GM10847 (cell line): ENCODE data around the gene HIVEP2.

Experiments
- POLR2A ChIP-seq: IDR thresholded peaks from 2 replicates; pipeline ENCODE4 v1.6.1; 2011; ENCODE audit not compliant: insufficient read length; ENCODE audit errors: extremely low read depth

Gene HIVEP2

DNA sequence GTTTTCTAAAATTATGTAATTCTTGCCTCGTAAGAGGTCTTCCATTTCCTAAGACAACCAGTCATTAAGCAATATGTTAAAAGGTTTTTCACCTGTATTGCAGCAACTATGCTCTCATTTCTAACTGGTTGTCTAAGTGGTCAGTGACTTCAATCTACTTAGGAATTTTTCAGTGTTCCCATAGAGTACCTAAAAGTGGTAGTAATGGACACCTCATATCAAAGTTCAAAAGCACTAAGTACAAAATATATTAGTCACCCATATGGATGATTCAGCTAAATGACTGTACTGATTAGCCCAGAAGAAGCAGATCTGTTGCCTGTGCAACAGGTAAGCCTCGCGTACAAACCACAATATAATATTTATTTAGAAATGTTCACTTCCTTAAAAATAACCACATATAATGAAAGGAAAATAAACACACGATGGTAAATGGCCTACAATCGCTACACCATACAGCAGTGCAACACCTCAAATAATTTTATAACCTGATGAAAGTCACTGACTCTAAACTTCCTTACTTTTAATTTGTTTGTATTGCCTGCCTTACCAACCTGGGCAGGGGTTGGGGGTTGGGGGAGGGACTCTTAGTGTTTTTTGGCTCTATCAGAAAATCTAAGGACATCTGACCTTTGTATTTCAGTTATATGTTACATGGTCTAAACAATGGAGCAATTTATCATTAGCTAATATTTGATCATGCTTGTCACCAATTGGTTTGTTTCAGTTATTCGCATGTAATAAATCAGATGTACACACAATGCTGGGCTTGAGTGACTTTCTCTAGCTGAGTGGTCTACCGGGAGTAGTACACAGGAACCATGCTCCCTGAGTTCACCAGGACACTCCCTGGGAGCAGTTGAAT is 105.9 kb downstream of the HIVEP2 start:
- TF ChIP-seq POLR2A: no peak

DNA sequence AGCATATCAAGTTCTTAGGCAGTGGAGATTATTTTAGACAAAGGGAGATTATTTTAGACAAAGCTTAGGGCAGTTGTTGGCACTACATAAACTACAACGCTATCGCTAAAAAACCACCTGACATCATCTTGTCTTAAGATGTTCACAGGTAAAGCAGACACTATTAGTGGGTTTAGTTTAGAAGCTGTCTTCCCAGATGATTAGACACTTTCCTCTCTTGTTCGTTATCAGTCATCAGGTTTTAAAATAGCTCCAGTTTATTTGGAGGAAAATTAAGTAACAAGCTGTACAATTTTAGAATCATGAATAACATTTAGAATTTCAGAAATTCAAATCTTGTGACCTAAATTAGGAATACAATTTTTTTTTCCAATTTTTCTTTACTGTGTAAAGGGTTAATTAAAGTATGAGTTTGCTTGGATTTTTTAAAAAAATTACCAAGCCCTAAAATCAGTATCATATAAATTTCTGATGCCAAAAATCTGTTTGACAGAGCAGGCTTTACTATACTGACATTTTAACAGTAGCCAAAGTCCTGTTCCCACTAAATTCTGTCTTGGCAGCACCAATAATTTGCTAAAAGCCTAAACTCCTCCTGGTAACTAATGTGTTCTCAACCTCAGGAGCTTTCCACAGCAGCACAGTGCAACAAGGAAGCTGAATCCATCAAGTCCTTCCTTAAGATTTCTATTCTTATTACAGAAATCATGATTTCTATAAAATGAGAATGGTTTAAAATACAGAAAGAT is 109.0 kb downstream of the HIVEP2 start:
- TF ChIP-seq POLR2A: no peak

DNA sequence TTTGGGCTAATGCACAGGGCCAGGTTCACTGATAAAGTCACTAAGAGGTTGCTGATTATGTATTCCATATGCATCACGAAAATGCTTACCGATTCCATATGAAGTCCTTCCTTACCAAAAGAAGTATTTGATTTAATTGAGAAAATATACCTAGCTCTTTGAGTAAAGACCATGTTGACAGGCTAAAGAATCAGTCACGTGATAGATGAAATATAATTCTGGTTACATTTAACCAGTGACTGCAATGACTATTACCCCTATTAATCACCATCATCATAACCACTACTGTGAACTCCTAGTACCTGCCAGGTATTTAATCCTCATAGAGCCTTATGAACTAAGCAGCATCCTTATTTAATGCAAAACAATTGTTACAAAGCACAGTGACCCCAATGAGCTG is 110.1 kb downstream of the HIVEP2 start:
- TF ChIP-seq POLR2A: no peak

DNA sequence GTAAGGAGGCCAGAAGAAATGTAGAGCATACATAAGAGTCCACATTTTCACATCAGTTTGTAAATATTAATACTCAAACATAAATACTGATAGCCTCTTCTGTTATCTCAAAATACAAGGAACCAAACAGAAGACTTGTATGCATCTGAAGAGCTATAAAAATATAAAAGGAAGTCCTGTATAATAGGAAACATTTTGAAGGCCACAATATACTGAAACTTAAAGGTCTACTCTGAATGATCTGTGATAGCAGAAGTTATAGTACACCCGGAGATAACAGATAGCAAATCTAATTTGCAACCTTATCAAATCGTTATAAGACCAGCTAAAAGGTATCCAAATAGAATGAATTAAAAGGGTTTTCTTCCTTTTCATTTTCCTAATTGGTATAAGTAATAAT is 111.2 kb downstream of the HIVEP2 start:
- no peak for TF ChIP-seq POLR2A

DNA sequence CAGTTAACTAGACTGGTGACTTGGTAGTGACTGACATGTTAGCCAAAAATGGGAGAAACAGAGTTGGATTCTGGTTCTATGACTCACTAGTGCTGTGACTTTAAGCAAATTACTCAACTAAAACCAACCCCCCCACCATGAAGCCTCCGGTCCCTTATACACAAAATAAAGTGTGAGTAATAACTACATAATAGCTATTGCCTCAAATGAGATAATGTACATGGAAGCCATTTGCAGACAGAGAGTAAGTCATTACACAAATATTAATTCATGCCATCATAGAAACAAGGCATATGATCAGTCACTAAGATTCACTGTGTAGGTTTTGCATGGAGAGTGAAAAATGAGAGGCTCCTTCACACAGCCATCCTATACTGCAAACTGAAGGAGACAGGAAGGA is 111.9 kb downstream of the HIVEP2 start:
- TF ChIP-seq POLR2A: no peak

DNA sequence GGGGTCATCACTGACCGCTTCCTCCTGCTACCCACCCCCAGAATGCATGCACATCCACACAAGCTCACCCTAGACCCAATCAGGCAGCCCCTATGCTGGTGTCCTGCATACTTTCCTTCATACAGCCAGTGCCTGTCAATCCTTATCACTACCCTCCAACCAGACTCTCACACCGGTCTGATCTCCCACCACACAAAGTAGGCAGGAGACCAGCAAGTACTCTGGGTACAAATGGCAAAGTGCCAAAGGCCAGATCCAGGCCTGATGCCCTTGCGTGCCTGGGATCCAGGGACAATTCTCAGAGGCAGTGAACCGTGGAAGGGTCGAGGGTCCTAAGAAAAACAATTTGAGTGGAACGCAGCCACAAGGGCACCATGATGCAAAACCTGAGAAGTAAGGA is 114.2 kb downstream of the HIVEP2 start:
- TF ChIP-seq POLR2A: no peak

GRCh38 chr6:142830116-142830710 is 114.8 kb downstream of the HIVEP2 start:
- no peak for TF ChIP-seq POLR2A

DNA sequence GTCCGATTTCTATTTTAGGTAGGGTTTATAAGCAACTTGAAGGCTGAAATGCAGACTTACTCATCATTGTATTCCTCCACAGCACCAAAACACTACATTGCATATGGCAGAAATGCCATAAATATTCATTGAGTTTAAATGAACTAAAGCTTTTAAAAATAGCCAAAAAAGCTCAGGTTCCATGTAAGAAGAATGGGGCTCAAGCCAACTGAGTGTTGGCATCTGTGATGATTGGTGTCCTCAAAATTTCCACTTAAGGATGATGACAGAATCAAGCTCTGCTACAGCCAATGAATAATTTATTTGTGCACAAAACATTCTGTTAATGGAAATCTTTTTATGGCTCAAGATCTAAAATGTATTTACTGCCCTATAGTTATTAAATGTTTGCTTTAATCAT is 115.4 kb downstream of the HIVEP2 start:
- TF ChIP-seq POLR2A: no peak

GRCh38 chr6:142827991-142828390 is 117.0 kb downstream of the HIVEP2 start:
- no peak for TF ChIP-seq POLR2A

- no peak for TF ChIP-seq POLR2A
Measured at GRCh38 chr6:142827369-142827768, 117.6 kb downstream of the HIVEP2 start.

- no peak for TF ChIP-seq POLR2A
Measured at GRCh38 chr6:142825760-142826159, 119.2 kb downstream of the HIVEP2 start.

GRCh38 chr6:142824426-142824825 is 120.5 kb downstream of the HIVEP2 start:
- TF ChIP-seq POLR2A: no peak

DNA sequence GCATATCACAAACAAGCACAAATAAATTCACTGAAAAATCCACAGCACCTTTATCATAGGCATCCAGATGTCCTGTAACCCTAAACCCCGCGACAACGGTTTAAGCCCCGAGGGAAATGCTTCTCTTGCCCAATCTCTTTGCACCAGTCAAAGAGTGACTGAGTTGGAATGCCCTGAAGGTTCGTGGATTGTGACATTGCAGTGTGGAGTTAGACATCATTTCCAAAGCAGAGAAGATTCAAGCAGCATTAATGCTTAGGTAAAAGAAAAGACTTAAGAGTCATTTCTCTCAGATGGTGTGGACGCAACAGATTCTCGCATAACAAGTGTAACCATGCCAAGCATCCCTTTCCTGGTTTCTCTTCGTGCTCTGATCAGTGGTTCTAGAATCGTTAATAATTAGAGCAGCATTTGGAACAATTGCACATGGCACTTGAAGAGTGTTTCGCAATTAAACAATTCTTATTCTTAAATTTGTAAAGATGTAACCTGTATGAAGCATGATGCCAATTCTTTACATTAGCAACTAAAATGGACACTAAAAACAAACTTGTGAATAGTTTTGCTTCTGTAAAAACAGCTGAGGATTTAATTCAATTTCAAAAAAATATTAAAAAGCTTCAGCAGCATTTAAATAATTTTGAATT is 121.6 kb downstream of the HIVEP2 start:
- no peak for TF ChIP-seq POLR2A

- TF ChIP-seq POLR2A: no peak
Measured at GRCh38 chr6:142822842-142823241, 122.1 kb downstream of the HIVEP2 start.

- TF ChIP-seq POLR2A: no peak
Measured at GRCh38 chr6:142822383-142822782, 122.6 kb downstream of the HIVEP2 start.
